ENCODE measurements around the gene RNF217.

The RNF217 gene

DNA sequence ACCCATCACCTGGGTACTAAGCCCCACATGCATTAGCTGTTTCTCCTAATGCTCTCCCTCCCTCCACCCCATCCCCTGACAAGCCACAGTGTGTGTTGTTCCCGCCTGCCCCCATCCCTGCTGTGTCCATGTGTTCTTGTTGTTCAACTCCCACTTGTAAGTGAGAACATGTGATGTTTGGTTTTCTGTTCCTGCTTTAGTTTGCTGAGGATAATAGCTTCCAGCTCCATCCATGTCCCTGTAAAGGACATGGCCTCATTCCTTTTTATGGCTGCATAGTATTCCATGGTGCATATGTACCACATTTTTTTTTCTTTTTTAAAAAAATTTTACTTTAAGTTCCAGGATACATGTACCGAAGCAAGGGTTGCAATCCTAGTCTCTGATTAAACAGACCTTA lies 76.7 kb downstream of the RNF217 start:
- TF ChIP-seq, protein P1, sequence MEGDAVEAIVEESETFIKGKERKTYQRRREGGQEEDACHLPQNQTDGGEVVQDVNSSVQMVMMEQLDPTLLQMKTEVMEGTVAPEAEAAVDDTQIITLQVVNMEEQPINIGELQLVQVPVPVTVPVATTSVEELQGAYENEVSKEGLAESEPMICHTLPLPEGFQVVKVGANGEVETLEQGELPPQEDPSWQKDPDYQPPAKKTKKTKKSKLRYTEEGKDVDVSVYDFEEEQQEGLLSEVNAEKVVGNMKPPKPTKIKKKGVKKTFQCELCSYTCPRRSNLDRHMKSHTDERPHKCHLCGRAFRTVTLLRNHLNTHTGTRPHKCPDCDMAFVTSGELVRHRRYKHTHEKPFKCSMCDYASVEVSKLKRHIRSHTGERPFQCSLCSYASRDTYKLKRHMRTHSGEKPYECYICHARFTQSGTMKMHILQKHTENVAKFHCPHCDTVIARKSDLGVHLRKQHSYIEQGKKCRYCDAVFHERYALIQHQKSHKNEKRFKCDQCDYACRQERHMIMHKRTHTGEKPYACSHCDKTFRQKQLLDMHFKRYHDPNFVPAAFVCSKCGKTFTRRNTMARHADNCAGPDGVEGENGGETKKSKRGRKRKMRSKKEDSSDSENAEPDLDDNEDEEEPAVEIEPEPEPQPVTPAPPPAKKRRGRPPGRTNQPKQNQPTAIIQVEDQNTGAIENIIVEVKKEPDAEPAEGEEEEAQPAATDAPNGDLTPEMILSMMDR (IDR thresholded peaks at IDR 0.05; ENCODE audit: insufficient read depth, low read depth, low read length, missing control alignments): no peak
- DNase-seq (ENCODE audit: low read depth): no peak
- no peak overlapping the region for H3K4me3 ChIP-seq (ENCODE audit: low read depth, low read length)

DNA sequence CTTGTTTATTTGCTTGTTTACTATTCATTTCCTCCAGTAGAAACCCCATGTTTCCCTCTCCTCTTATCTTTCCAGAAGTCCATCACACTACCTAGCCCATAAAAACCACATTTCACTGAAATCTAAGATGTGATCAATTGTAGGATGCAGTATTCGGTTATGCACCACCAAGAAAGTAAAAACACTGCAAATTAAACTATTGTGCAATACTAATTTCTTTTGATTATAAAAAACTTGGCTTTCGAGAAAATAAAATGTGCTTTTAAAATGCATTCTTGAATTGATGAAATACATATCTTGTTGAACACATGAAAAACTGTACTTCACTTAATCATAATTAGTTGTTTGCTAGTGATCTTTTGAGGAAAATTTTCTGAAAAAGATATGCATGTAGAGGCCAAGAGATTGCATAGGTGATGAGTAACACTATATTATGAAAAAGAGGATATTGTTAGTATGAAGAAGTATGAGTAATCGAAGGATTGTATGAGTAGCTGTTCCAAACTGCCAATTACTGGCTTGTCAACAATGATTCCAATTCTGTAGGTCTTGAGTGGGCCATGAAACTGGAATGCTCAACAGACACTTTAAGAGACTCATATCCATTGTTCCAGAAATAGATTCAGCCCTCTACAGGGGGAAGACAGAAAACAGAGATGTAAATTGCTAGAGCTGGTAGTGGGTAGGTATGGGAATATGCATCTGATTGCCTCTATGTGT lies 79.7 kb downstream of the RNF217 start:
- DNase-seq (ENCODE audit: low read depth): no peak
- no peak overlapping the region for H3K4me3 ChIP-seq (ENCODE audit: low read depth, low read length)
- TF ChIP-seq, protein P1 (IDR thresholded peaks at IDR 0.05; ENCODE audit: insufficient read depth, low read depth, low read length, missing control alignments): no peak

DNA sequence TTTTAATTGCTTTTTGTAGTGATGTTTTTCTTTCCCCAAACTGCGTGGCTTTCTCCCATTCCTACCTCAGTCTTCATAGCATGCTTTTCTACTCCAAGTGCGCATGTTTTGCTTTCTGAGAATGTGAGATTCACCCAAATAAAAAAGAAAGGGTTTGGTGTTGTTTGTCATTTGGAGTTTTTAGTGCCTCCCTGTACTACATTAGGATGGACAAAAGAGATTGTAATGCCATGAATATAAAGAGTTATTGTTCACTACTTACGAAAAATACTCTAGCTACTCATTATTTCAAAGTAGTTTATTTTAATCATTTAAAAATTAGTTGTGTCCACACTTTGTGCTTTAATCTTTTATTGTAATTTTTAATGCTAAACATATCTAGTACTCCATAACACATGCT lies 81.8 kb downstream of the RNF217 start:
- TF ChIP-seq, protein P1 (IDR thresholded peaks at IDR 0.05; ENCODE audit: insufficient read depth, low read depth, low read length, missing control alignments): no peak
- DNase-seq (ENCODE audit: low read depth): no peak
- H3K4me3 ChIP-seq (ENCODE audit: low read depth, low read length): no peak overlapping the region

DNA sequence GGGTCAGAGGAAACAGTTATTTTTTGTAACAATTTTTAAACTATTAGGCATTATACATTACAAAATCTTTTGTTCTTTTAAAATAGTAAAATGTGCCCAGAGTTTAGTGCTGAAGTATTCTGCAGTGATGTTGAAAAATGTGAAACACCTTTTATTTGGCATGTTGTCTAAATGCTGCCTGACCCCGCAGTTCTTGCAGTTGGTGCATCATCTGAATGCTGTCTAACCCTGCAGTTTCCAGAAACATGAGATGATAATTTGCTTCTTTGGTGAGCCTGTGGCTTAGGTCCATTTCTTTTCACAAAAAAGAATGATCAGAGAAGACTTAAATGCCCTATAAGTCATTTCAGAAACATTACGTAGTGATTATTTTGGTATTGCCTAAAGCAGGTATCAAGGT lies 82.4 kb downstream of the RNF217 start:
- no peak overlapping the region for H3K4me3 ChIP-seq (ENCODE audit: low read depth, low read length)
- TF ChIP-seq, protein P1 (IDR thresholded peaks at IDR 0.05; ENCODE audit: insufficient read depth, low read depth, low read length, missing control alignments): no peak
- DNase-seq (ENCODE audit: low read depth): no peak

DNA sequence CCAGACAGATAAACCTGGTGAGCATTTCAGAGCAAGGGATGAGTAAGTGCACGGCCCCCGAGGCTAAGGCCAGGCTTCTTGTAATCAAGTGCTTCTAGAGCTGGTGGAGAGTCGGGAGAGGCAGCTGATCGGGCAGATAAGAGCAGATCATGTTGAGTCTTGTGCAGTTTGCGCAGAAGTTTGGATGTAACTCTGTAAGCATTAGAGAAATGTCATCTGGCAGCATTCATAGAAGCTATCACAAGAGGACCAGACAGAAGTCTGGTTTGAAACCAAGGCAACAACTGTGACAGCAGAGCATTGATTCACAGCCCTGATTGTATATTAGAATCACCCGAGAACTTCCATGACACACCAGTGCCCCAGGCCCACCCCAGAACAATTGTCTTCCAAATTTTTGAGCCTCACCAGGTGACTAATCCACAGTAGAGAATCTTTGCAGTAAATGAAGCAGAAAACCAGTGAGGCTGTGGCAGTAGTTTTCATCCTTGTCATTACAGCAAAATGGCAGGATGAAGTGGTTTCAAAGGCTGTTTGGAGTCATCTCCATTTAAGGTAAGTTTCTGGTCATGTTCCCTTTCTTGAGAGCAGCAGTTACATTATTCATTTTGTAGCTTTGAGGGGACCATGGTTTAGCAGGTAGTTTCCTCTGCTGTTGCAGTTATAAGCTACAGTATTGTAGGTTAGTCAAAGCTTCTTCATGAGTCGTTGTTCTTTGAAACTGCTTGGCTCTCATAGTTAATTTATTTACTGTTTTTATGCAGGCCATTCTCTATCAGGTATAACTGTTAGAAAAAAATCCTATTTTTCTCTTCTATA lies 84.1 kb downstream of the RNF217 start:
- no peak overlapping the region for H3K4me3 ChIP-seq (ENCODE audit: low read depth, low read length)
- no peak for DNase-seq (ENCODE audit: low read depth)
- TF ChIP-seq, protein P1 (IDR thresholded peaks at IDR 0.05; ENCODE audit: insufficient read depth, low read depth, low read length, missing control alignments): no peak

DNA sequence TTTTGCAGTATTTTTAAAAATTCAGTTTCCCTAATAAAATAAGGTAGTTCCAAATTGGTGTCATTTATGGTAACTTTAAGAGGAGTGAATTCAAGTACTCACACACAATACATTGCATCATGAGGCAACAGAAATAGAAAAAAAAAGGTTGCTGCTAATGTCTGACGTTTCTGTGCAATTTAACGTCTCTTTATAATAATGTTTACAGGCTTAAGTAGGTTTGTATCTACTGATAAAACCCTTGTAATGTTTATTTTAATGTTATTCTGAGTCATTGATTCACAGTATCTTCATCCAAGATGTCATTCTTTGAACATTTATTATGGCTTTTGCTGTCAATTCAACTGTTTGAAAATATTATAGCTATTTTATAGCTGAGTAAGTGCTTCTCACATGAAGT lies 86.0 kb downstream of the RNF217 start:
- no peak overlapping the region for H3K4me3 ChIP-seq (ENCODE audit: low read depth, low read length)
- DNase-seq (ENCODE audit: low read depth): no peak
- TF ChIP-seq, protein P1 (IDR thresholded peaks at IDR 0.05; ENCODE audit: insufficient read depth, low read depth, low read length, missing control alignments): no peak
